ENCODE data around the gene CDK6.

Gene CDK6

DNA sequence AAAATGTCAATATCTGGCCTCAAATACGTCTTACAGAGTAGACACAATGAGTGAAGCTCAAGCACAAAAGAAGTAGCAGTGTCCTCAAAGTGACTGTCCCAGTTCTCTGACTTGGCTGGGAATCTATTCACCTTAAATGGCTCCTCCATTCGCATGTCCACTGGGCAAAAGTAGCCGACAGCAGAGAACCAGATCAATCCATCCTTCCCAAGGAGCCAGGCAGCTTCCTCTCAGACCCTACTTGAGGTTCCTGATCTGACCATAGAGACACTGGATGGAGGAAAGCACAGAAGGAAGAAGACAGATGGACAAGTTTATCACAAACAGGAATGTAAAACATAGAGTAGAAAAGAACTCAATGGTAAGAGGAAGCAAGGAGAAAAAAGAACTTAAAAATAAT, 53.5 kb downstream of the CDK6 start:
- H3K4me1 ChIP-seq (ENCODE audit: insufficient read depth, low read length): peaks cover 51% of the 10 kb centered on the region
- H3K27ac ChIP-seq (ENCODE audit: low read length): peak overlapping the region; percentile 61
- peaks cover 100% of the 10 kb centered on the region for H3K79me2 ChIP-seq (ENCODE audit: insufficient read depth, low read length)
- peaks cover 59% of the 10 kb centered on the region; the same call in 1 of the 2 replicates for H4K20me1 ChIP-seq (ENCODE audit: insufficient read depth, low read length)
- no peaks in the 10 kb centered on the region for H3K9me3 ChIP-seq (ENCODE audit: insufficient read depth, low read length, severe bottlenecking)
- no peak overlapping the region for H3K9ac ChIP-seq (ENCODE audit: low read depth, low read length)
- no peak overlapping the region for H3K4me2 ChIP-seq (ENCODE audit: insufficient read depth, low read length)
- peaks cover 76% of the 10 kb centered on the region for H3K36me3 ChIP-seq (ENCODE audit: insufficient read depth, low read length)
- no peak for TF ChIP-seq EZH2 (IDR thresholded peaks at IDR 0.05; ENCODE audit: borderline replicate concordance, low read depth, low read length, severe bottlenecking)
- TF ChIP-seq, protein P1, sequence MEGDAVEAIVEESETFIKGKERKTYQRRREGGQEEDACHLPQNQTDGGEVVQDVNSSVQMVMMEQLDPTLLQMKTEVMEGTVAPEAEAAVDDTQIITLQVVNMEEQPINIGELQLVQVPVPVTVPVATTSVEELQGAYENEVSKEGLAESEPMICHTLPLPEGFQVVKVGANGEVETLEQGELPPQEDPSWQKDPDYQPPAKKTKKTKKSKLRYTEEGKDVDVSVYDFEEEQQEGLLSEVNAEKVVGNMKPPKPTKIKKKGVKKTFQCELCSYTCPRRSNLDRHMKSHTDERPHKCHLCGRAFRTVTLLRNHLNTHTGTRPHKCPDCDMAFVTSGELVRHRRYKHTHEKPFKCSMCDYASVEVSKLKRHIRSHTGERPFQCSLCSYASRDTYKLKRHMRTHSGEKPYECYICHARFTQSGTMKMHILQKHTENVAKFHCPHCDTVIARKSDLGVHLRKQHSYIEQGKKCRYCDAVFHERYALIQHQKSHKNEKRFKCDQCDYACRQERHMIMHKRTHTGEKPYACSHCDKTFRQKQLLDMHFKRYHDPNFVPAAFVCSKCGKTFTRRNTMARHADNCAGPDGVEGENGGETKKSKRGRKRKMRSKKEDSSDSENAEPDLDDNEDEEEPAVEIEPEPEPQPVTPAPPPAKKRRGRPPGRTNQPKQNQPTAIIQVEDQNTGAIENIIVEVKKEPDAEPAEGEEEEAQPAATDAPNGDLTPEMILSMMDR (IDR thresholded peaks at IDR 0.05; ENCODE audit: borderline replicate concordance, extremely low read depth, low read length, poor library complexity, severe bottlenecking): no peak
- H3K27me3 ChIP-seq (ENCODE audit: insufficient read depth, low read length, poor library complexity): no peaks in the 10 kb centered on the region
- no peak overlapping the region for H2AFZ ChIP-seq (ENCODE audit: low read depth, low read length)
- no peak overlapping the region for H3K4me3 ChIP-seq (ENCODE audit: low read depth in 1 of 2, low read length in 2 of 2)
- ATAC-seq (ENCODE audit: insufficient read depth, low read depth) (no peak), DNase-seq (no peak)

DNA sequence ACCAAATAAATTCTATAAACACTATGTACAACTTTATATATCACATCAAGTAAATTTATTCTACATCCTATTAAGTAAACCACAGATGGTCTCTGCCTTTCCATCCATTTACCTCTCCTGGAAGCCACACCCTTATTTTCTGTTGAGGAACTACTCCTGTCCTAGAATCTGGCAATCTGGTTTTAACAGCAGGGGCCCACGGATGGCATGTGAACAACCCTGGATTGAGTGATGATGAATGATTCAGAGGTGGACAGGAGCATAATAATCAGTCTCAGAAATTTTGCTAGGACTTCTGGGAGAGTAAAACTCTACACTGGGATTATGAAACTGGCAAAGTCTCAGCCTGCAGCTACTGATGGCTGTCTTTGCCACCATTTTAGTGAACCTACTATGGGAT, 54.1 kb downstream of the CDK6 start:
- peaks cover 80% of the 10 kb centered on the region for H3K36me3 ChIP-seq (ENCODE audit: insufficient read depth, low read length)
- H3K27me3 ChIP-seq (ENCODE audit: insufficient read depth, low read length, poor library complexity): no peaks in the 10 kb centered on the region
- no peak overlapping the region for H3K9ac ChIP-seq (ENCODE audit: low read depth, low read length)
- H4K20me1 ChIP-seq (ENCODE audit: insufficient read depth, low read length): peaks cover 59% of the 10 kb centered on the region; the same call in 1 of the 2 replicates
- no peak for ATAC-seq (ENCODE audit: insufficient read depth, low read depth)
- H2AFZ ChIP-seq (ENCODE audit: low read depth, low read length): no peak overlapping the region
- H3K27ac ChIP-seq (ENCODE audit: low read length): 0 out of 2 replicates have a peak overlapping the region, but pooled peaks have one; percentile 18
- no peak overlapping the region for H3K4me3 ChIP-seq (ENCODE audit: low read depth in 1 of 2, low read length in 2 of 2)
- H3K79me2 ChIP-seq (ENCODE audit: insufficient read depth, low read length): peaks cover 99% of the 10 kb centered on the region
- peaks cover 51% of the 10 kb centered on the region for H3K4me1 ChIP-seq (ENCODE audit: insufficient read depth, low read length)
- DNase-seq: no peak
- TF ChIP-seq EZH2 (IDR thresholded peaks at IDR 0.05; ENCODE audit: borderline replicate concordance, low read depth, low read length, severe bottlenecking): no peak
- TF ChIP-seq, protein P1 (IDR thresholded peaks at IDR 0.05; ENCODE audit: borderline replicate concordance, extremely low read depth, low read length, poor library complexity, severe bottlenecking): no peak
- H3K9me3 ChIP-seq (ENCODE audit: insufficient read depth, low read length, severe bottlenecking): no peaks in the 10 kb centered on the region
- no peak overlapping the region for H3K4me2 ChIP-seq (ENCODE audit: insufficient read depth, low read length)

DNA sequence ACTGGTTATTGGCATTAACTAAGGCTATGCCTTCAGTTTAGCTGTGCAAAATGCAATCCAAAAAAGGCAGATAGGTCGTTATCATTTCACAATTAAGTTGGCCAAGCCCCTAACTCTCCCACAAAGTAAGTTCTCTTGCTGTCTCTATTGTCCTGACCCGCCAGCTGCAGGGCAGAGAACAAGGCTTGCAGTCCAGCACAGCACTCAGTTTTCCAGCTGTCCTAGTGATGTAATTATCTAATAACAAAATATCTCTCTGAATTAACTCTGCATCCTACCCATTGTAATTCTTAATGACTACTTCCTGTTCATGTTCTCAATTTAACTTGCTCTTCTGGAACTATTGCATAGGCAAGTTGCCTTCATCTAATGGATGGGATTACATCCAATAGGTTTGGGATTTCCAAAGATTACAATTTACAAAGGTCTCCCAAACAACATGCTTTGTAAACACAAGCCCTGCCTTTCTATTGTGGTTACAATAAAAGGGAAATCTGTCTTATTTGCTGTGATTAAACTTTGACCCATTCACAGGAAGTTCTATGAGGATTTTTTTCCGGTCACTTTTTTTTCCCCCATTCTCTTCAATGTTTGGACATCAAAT, 55.2 kb downstream of the CDK6 start:
- peaks cover 99% of the 10 kb centered on the region for H3K79me2 ChIP-seq (ENCODE audit: insufficient read depth, low read length)
- DNase-seq (no peak), ATAC-seq (ENCODE audit: insufficient read depth, low read depth) (no peak)
- H3K27ac ChIP-seq (ENCODE audit: low read length): peak overlapping the region; percentile 20
- H3K9me3 ChIP-seq (ENCODE audit: insufficient read depth, low read length, severe bottlenecking): no peaks in the 10 kb centered on the region
- H3K4me2 ChIP-seq (ENCODE audit: insufficient read depth, low read length): no peak overlapping the region
- H2AFZ ChIP-seq (ENCODE audit: low read depth, low read length): no peak overlapping the region
- TF ChIP-seq, protein P1 (IDR thresholded peaks at IDR 0.05; ENCODE audit: borderline replicate concordance, extremely low read depth, low read length, poor library complexity, severe bottlenecking): no peak
- TF ChIP-seq EZH2 (IDR thresholded peaks at IDR 0.05; ENCODE audit: borderline replicate concordance, low read depth, low read length, severe bottlenecking): no peak
- H3K4me1 ChIP-seq (ENCODE audit: insufficient read depth, low read length): peaks cover 50% of the 10 kb centered on the region
- peaks cover 56% of the 10 kb centered on the region; the same call in 1 of the 2 replicates for H4K20me1 ChIP-seq (ENCODE audit: insufficient read depth, low read length)
- no peak overlapping the region for H3K4me3 ChIP-seq (ENCODE audit: low read depth in 1 of 2, low read length in 2 of 2)
- H3K27me3 ChIP-seq (ENCODE audit: insufficient read depth, low read length, poor library complexity): no peaks in the 10 kb centered on the region
- no peak overlapping the region for H3K9ac ChIP-seq (ENCODE audit: low read depth, low read length)
- H3K36me3 ChIP-seq (ENCODE audit: insufficient read depth, low read length): peaks cover 84% of the 10 kb centered on the region
